Nephron progenitor cell (in vitro differentiated cells): ENCODE results near the gene FLNC.

Experiments used
- DNase-seq: peaks from one replicate; pipeline ENCODE4 v3.0.0; 2021
- H3K27ac Mint-ChIP-seq: 2 replicates; pipeline ENCODE4 v1.8.0; 2021; ENCODE audit warnings: mild to moderate bottlenecking, moderate library complexity, mixed read lengths
- H3K27me3 Mint-ChIP-seq: 2 replicates; pipeline ENCODE4 v1.8.0; 2021; ENCODE audit warnings: mild to moderate bottlenecking, low read depth, mixed read lengths; ENCODE audit not compliant: poor library complexity
- H3K36me3 Mint-ChIP-seq: 2 replicates; pipeline ENCODE4 v1.8.0; 2021; ENCODE audit warnings: low read depth, mixed read lengths
- H3K4me1 Mint-ChIP-seq: 2 replicates; pipeline ENCODE4 v1.8.0; 2021; ENCODE audit warnings: mixed read lengths
- H3K4me3 Mint-ChIP-seq: 2 replicates; pipeline ENCODE4 v1.8.0; 2021; ENCODE audit warnings: mild to moderate bottlenecking, moderate library complexity, mixed read lengths
- H3K9me3 Mint-ChIP-seq: 2 replicates; pipeline ENCODE4 v1.8.0; 2021; ENCODE audit warnings: mild to moderate bottlenecking, moderate library complexity, mixed read lengths
- TF ChIP-seq, protein P1 (sequence below): fragments of 200-600 bp; sonication (generic); IDR thresholded peaks from 2 replicates; pipeline ENCODE4 v1.5.0; 2021; ENCODE audit warnings: antibody characterized with exemption

FLNC gene

DNA sequence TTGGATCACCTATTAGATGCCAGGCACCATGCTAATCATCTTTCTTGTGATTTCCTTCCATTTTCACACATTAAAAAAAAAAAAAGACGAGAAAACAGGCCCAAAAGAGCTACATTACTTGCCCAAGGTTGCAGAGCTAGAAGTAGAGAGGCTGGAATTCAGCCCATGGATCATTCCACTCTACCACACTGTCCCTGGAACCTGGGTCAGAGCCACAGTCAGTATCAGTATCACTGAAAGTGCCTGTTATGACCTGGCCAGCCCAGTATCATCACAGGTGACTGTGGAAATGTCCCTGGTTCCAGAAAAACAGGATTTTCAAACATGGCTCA, 3.3 kb upstream of the FLNC start:
- Mint-ChIP-seq H3K4me1 (peaks cover 57% of the 10 kb centered on the region), H3K27ac (no peak overlapping the region), H3K36me3 (no peaks in the 10 kb centered on the region), H3K9me3 (no peaks in the 10 kb centered on the region), H3K27me3 (peaks cover 3% of the 10 kb centered on the region), H3K4me3 (no peak overlapping the region)
- DNase-seq: no peak
- TF ChIP-seq, protein P1, sequence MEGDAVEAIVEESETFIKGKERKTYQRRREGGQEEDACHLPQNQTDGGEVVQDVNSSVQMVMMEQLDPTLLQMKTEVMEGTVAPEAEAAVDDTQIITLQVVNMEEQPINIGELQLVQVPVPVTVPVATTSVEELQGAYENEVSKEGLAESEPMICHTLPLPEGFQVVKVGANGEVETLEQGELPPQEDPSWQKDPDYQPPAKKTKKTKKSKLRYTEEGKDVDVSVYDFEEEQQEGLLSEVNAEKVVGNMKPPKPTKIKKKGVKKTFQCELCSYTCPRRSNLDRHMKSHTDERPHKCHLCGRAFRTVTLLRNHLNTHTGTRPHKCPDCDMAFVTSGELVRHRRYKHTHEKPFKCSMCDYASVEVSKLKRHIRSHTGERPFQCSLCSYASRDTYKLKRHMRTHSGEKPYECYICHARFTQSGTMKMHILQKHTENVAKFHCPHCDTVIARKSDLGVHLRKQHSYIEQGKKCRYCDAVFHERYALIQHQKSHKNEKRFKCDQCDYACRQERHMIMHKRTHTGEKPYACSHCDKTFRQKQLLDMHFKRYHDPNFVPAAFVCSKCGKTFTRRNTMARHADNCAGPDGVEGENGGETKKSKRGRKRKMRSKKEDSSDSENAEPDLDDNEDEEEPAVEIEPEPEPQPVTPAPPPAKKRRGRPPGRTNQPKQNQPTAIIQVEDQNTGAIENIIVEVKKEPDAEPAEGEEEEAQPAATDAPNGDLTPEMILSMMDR: no peak

DNA sequence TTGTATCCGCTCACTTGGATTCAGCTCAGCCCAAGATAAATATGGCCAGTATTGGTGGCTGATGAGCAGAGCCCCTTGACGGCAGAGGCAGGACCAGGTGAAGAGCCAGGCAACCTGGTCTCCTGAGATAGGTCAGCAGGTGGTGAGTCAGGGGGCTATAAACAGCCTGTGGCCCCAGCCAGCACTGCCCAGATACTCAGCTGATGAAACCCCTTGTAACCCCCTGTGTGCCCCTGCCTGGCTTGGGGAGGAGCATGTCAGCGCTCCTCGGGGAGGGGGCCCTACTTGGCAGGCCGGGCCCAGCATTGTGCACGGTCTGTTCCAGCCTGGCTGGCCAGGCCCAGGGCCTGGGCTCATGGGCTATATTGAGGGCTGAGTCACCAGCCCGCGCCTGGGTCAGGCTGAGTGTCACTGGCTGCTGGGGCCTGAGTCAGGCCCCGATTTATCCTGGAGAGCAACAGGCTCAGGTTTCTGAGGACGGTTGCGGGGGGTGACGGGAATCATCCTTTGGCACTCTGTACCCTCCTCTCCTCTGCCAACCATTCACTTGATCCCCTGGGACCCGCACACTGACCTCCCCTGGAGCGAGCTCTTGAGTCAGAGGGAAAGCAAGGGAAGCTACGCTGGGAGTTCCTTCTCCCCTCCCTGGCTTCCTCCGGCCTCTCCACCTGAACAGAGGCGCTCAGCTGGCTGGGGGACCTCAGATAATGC, 2.8 kb upstream of the FLNC start:
- no peaks in the 10 kb centered on the region for H3K36me3 Mint-ChIP-seq

DNA sequence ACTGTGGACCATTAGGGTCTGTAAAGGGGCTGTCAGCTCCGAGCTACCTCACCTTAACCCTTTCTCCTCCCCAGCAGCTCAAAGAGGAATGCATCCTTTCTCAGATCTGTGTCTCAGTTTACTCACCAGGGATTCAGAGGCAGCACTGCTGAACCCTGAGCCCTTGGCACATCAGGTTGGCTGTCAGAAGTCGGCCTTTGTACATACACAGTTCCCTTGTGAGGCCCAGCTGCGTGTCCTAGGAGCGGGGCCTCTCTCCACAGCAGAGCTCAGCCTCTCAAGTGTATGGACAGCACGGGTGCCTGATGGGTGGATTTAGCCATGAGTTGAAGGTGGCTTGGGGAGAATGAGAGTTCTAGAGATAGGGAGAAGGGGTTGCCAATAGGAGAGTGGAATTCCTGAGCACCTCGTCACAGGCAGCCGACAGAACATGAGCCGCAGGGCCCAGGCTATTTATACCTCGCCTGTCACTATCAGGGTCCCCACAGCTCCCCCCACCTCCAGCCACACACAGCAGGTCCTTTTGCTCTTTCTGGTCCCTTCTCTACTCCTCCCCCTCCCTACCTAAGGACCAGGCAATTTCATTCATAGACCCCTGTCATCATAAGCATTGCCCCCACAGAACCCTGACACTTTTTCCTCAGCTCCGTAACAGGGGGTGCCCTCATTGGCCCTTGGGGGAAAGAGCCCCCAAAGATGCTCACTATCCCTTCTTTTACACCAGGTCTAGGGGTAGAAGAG, 2.1 kb upstream of the FLNC start:
- H3K36me3 Mint-ChIP-seq: no peaks in the 10 kb centered on the region
- no peaks in the 10 kb centered on the region for H3K9me3 Mint-ChIP-seq
- peak overlapping the region; percentile 56 for H3K4me3 Mint-ChIP-seq
- H3K27me3 Mint-ChIP-seq: peaks cover 3% of the 10 kb centered on the region
- DNase-seq: peak; percentile 12
- H3K27ac Mint-ChIP-seq: peak overlapping the region; percentile 95
- H3K4me1 Mint-ChIP-seq: peaks cover 67% of the 10 kb centered on the region
- TF ChIP-seq, protein P1: no peak

More for the DNA sequence above, 2.8 kb upstream of the FLNC start:
- H3K4me3 Mint-ChIP-seq: peak overlapping the region; percentile 56
- TF ChIP-seq, protein P1: no peak
- peaks cover 61% of the 10 kb centered on the region for H3K4me1 Mint-ChIP-seq
- no peaks in the 10 kb centered on the region for H3K9me3 Mint-ChIP-seq
- H3K27ac Mint-ChIP-seq: peak overlapping the region; percentile 65
- DNase-seq: peak; percentile 32
- H3K27me3 Mint-ChIP-seq: peaks cover 3% of the 10 kb centered on the region

DNA sequence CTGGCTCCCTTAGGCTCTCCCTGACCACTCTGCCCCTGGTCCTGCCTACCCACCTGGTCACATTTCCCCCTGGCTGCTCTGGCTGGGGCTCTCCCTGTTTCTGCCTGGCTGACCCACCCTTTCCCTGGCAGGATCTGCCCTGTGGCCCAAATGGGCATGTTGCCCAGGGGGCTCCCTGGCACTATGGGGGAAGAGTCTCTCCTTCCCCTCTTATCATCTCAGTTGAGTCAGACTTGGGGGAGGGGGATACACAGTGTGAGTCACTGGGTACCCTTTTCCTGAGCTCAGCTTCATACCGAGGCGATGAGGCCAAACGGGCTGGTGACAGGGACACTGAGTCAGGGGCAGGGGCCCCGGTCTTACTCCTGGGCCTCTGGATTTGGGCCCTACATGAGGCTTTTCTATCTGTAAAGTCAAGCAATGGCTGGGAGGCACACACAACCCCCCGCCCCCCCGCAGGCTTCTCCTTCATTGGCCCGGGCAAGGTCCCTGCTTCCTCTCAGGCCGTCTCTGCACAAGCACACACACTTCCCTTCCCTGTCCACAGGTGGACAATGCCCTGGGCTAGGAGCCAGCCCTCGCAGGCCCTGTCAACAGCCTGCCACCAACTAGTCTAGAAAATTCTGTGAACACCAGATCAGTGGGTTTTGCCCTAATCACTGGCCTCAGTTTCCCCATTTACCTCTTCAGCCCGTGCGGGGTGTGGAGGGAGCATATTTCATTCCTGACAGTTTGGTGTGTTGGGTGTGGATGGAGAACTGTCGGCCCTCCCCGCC, 627 bp upstream of the FLNC start:
- Mint-ChIP-seq H3K36me3 (no peaks in the 10 kb centered on the region), H3K9me3 (no peaks in the 10 kb centered on the region), H3K4me3 (peak overlapping the region; percentile 72), H3K4me1 (peaks cover 77% of the 10 kb centered on the region), H3K27me3 (peaks cover 3% of the 10 kb centered on the region), H3K27ac (peak overlapping the region; percentile 71)
- TF ChIP-seq, protein P1: no peak
- DNase-seq: peak; percentile 21

DNA sequence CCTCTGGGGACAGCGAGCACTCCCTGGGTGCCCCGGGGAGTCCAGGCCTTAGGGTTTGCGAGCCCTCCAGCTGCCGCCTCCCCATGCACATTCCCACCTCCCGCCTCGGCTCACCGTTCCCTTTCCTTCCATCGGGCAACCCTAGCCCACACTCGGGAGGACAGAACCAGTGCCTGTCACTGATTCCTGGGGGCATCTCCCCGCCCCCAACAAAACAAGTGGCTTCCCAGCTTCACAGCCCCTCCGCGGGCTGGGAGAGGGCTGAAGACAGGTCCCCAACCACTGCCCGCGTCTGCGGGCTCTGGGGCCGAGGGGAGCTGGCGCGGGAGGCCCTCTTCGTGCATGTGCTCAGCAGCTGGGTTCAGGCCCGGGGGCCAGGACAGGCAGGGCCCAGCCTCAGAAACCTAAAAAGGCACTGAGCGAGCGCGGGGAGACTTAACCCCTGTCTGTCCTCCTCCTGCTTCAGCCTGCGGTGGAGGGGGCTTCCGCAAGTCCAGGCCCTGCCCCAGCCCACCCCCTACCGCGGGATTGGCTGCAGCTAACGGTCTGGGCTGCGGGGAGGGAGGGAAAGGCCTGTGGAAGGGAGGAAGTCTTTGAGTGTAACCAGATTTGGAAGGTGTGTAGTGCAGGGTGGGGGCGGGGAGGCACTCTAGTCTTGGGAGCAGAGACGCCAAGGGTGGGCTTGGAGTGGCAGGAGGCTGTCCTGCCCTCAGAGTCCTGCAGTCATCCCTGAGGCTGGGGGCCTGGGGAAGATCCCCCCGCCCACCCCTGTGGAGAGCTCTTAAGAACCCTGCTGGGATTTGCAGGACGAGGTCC, 1.2 kb downstream of the FLNC start:
- peak overlapping the region; percentile 95 for H3K27ac Mint-ChIP-seq
- H3K4me3 Mint-ChIP-seq: peak overlapping the region; percentile 84
- no peaks in the 10 kb centered on the region for H3K9me3 Mint-ChIP-seq
- peaks cover 71% of the 10 kb centered on the region for H3K4me1 Mint-ChIP-seq
- H3K36me3 Mint-ChIP-seq: no peaks in the 10 kb centered on the region
- TF ChIP-seq, protein P1: no peak
- peaks cover 3% of the 10 kb centered on the region for H3K27me3 Mint-ChIP-seq
- DNase-seq: peak; percentile 67
